ENCODE data around the gene DUOX1. TPM values are rescaled to one million over a fixed set of nuclear protein-coding genes. Genes with fewer than 3 reads are reported as not detected.
"Not testable (repeated sequence)": the region's sequence is repeated elsewhere in the genome, so short reads cannot be mapped to it uniquely, and the experiment has no call there.

DUOX1 gene
- total RNA-seq, 4 donors from 2014 or later, result 1.5 to 4.2 (median 3.9) TPM

DNA sequence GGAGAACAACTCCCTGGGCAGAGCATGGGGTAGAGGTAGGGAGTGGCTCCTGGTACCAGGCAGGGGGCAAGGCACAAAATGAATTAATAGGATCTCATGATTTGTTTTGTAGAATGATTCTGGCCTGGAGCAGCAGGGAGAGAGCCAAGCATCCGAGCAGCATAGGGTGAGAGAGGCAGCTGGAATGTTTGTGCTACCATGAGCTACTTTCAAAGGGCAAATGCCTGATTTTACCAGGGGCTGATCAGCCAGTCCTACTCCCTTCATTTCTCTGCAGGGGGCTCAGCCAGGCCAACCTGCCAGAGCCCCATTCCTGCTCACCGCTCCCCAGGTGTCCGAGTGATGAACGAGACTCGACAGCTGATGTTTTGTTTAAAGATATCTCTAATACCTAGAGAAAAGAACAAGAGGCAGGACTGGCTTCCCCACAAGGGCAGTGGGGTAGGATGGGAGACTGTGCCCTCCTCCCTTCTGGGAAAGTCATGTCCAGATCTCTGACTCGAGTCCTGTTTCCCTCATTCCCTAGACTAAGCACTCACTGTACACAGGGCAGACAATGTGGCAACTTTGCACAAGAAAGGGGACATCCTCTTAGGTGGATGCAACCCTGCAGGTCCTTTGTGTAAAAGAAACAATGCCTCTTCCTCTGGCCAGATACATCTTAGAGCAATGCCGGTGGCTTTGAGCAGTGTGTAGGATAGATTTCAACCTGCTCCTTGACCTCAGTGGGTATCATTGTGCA, 28.7 kb upstream of the DUOX1 start:
- H3K36me3 ChIP-seq, result peaks cover 0 to 3% (median 0%) of the 10 kb centered on the region in 3 donors
- DNase-seq (ENCODE audit: low spot score in 2 of 2), result no peak
- no peaks in the 10 kb centered on the region for H3K9me3 ChIP-seq
- no peaks in the 10 kb centered on the region for H3K4me1 ChIP-seq
- no peak overlapping the region for H3K4me3 ChIP-seq
- WGBS, 2 donors, result 60 to 63% methylated on average over 7 of the region's 7 CpGs
- TF ChIP-seq POLR2A (IDR thresholded peaks at IDR 0.05), result no peak
- TF ChIP-seq, protein P1, sequence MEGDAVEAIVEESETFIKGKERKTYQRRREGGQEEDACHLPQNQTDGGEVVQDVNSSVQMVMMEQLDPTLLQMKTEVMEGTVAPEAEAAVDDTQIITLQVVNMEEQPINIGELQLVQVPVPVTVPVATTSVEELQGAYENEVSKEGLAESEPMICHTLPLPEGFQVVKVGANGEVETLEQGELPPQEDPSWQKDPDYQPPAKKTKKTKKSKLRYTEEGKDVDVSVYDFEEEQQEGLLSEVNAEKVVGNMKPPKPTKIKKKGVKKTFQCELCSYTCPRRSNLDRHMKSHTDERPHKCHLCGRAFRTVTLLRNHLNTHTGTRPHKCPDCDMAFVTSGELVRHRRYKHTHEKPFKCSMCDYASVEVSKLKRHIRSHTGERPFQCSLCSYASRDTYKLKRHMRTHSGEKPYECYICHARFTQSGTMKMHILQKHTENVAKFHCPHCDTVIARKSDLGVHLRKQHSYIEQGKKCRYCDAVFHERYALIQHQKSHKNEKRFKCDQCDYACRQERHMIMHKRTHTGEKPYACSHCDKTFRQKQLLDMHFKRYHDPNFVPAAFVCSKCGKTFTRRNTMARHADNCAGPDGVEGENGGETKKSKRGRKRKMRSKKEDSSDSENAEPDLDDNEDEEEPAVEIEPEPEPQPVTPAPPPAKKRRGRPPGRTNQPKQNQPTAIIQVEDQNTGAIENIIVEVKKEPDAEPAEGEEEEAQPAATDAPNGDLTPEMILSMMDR (IDR thresholded peaks at IDR 0.05), result no peak
- no peak for TF ChIP-seq EP300 (IDR thresholded peaks at IDR 0.05)
- no peaks in the 10 kb centered on the region for H3K27me3 ChIP-seq
- no peak overlapping the region for H3K27ac ChIP-seq

DNA sequence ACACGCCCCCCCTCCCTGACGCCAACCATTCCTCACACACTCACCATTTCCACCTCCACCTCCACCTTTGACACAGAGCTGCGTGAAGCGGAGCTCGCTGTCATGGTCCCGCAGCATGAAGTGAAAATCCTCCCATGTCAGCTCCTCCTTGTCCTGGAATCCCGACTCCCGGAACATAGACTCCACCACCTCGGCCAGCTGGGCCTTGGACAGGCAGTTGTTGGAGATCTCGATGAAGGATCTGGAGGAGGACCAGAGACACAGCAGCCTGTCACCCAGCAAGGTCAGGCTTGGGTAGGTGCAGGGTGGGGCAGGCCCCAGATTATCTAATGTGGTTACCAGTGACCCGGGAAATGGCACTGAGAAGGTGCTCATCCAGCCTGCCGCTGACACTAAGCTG, 28.0 kb upstream of the DUOX1 start:
- H3K4me3 ChIP-seq, result no peak overlapping the region
- WGBS, 2 donors, result 95% methylated on average over 12 of the region's 12 CpGs
- H3K27me3 ChIP-seq, result no peaks in the 10 kb centered on the region
- TF ChIP-seq EP300 (IDR thresholded peaks at IDR 0.05) (no peak), POLR2A (IDR thresholded peaks at IDR 0.05) (no peak)
- TF ChIP-seq, protein P1 (IDR thresholded peaks at IDR 0.05), result no peak
- H3K4me1 ChIP-seq, result no peaks in the 10 kb centered on the region
- no peak overlapping the region for H3K27ac ChIP-seq
- peaks cover 0 to 3% (median 0%) of the 10 kb centered on the region in 3 donors for H3K36me3 ChIP-seq
- DNase-seq (ENCODE audit: low spot score in 2 of 2), result no peak
- no peaks in the 10 kb centered on the region for H3K9me3 ChIP-seq

DNA sequence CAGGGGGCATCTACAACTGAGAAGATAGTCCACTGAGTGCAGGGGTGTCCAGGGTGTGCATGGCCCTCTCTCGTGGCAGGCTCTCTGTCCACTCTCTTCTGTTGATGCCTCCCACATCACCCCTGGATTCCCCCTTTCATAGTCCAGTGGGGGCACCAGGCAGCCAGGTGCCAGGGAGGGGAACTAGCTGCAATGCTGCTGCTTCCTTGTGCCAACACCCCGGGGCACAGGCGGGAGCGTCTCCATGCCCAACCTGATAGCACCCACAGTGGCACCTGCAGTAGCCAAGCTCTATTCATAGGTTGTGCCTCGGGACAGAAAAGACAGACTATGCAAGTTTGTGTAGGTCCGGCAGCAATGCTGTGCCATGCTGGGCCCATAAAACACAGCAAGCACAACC, 27.6 kb upstream of the DUOX1 start:
- no peak overlapping the region for H3K27ac ChIP-seq
- DNase-seq (ENCODE audit: low spot score in 2 of 2), result no peak
- no peaks in the 10 kb centered on the region for H3K9me3 ChIP-seq
- H3K4me3 ChIP-seq, result no peak overlapping the region
- no peaks in the 10 kb centered on the region for H3K4me1 ChIP-seq
- peaks cover 0 to 3% (median 0%) of the 10 kb centered on the region in 3 donors for H3K36me3 ChIP-seq
- TF ChIP-seq, protein P1 (IDR thresholded peaks at IDR 0.05), result no peak
- no peak for TF ChIP-seq EP300 (IDR thresholded peaks at IDR 0.05)
- TF ChIP-seq POLR2A (IDR thresholded peaks at IDR 0.05), result no peak
- WGBS, 2 donors, result 82 to 86% methylated on average over 6 of the region's 6 CpGs
- H3K27me3 ChIP-seq, result no peaks in the 10 kb centered on the region

DNA sequence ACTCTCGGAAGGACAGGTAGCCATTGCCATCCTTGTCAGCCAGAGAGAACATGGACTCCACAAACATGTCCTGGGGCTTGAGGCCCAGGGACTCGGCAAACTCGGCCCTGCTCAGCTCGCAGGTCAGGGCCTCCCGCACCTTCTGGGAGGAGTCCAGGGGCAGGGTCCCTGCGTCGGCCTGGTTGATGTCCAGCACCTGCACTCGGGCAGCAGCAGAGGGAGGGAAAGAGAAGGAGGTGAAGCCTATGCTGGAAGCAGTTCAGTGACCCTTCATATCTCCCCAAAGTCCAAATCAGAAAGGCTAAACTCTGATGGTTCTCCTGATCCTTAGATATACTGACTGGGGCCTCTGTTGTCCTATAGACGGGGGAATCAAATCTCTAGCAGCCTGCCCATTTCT, 25.6 kb upstream of the DUOX1 start:
- not testable (repeated sequence) for H3K4me3 ChIP-seq; DNase-seq (ENCODE audit: low spot score in 2 of 2); H3K36me3 ChIP-seq; H3K4me1 ChIP-seq; H3K27ac ChIP-seq; H3K9me3 ChIP-seq
- 75 to 92% methylated on average over 3 to 9 of the region's 9 CpGs for WGBS, 2 donors
- peaks cover 0 to 14% of the 10 kb centered on the region in 2 donors for H3K27me3 ChIP-seq

DNA sequence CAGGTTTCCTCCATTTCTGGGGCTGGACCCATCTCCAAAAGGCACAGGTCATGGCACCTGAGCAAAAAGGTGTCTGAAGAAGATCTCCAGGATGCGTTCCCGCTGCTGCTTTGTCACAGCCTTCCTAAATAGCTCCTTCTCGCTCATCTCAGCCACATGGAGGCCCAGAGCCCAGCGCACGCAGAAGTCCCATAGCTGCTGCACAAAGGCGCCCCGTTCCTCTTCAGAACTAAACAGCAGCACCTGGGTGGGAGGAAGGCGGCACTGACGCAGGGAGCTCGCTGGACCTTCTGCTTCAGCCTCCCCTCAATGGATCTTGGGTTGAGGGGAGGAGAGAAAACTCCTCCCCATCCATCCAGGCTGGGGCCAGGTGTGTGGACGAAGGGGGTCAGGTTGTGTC, 24.2 kb upstream of the DUOX1 start:
- TF ChIP-seq, protein P1 (IDR thresholded peaks at IDR 0.05), result no peak
- no peak for TF ChIP-seq EP300 (IDR thresholded peaks at IDR 0.05)
- no peak for TF ChIP-seq POLR2A (IDR thresholded peaks at IDR 0.05)
- H3K36me3 ChIP-seq, result peaks cover 0 to 3% (median 0%) of the 10 kb centered on the region in 3 donors
- no peak overlapping the region for H3K4me3 ChIP-seq
- no peak for DNase-seq (ENCODE audit: low spot score in 2 of 2)
- 85 to 92% methylated on average over 11 of the region's 11 CpGs for WGBS, 2 donors
- no peaks in the 10 kb centered on the region for H3K4me1 ChIP-seq
- H3K27me3 ChIP-seq, result peaks cover 0 to 27% of the 10 kb centered on the region in 2 donors
- H3K9me3 ChIP-seq, result no peaks in the 10 kb centered on the region
- H3K27ac ChIP-seq, result no peak overlapping the region

Data from tibial nerve (tissue), 4 donors.